HG03039 (cell line): ENCODE results near the gene PLCD3.
A peak's percentile ranks its signal among the peaks of the same experiment; 100 is the strongest.

Source experiments
- ATAC-seq: cut with Tn5 transposase; IDR thresholded peaks from one replicate; pipeline ENCODE4 v1.9.1; 2021; ENCODE audit warnings: mild to moderate bottlenecking, moderate library complexity; ENCODE audit not compliant: unreplicated experiment

PLCD3 gene

DNA sequence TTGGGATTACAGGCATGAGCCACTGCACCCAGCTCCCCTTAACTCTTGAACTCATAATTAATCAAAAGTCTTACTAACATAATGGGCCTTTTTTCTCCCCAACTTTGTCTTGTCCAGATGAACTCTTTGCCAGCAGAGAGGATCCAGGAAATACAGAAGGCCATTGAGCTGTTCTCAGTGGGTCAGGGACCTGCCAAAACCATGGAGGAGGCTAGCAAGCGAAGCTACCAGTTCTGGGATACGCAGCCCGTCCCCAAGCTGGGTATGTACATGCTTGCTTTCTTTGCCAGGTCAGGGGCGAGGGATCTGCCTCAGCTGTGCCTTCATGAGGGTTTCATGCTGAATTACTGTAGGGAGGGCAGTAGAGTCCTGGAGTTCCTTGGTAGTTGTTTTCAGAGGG lies 45.9 kb downstream of the PLCD3 start:
- ATAC-seq, result no peak

DNA sequence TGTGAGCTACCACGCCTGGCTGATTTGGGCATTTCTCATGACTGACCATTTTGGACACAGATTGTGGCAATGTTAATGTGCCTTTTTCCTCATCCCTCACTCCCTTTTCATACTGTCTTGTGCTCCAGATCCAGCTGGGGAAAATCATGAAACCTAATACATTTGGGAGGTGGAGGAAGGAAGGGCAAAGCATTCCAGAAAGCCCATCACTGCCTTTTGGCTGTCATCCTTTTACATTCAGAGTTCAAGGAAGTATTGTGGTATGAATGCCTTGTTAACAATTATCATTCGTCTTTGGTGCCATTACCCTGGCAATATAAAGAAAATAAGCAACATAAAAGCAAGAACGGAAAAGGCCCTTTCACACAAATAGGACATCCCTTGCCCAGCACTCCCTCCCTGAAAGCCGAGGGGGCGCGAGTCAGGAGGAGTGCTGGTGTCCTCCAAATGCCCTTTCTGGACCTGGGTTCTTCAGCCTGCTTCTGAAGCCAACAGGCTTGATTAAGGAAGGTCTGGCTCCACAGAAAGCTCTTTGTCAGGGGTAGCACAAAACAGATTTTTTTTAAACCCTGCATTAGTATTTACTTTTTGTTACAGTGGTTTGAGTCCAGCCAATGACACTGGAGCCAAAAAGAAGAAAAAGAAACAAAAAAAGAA lies 51.1 kb downstream of the PLCD3 start:
- ATAC-seq, result no peak

DNA sequence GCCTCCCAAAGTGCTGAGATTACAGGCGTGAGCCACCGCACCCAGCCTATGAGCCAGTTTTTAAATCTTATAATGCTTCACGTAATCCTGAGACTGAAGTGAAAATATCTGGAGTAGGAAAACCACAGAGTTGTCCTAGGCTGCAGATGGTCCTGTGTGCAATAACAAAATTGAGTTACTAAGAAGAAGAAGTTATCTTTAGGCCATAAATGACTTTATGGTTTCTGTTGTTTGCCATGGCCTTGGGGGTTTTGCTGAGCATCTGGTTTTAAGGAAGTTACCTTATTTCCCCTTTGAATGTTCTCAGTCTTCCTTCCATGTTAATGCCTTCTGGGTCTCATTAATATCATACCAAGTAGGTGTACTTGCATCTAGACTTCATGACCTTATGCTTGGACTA lies 54.7 kb downstream of the PLCD3 start:
- no peak for ATAC-seq

- no peak for ATAC-seq
These were observed 58.8 kb downstream of the PLCD3 start for GRCh38 chr17:45073414-45074070.

- no peak for ATAC-seq
These were observed 61.5 kb downstream of the PLCD3 start for GRCh38 chr17:45070809-45071208.

- ATAC-seq, result no peak
These were observed 62.3 kb downstream of the PLCD3 start for GRCh38 chr17:45070001-45070400.

DNA sequence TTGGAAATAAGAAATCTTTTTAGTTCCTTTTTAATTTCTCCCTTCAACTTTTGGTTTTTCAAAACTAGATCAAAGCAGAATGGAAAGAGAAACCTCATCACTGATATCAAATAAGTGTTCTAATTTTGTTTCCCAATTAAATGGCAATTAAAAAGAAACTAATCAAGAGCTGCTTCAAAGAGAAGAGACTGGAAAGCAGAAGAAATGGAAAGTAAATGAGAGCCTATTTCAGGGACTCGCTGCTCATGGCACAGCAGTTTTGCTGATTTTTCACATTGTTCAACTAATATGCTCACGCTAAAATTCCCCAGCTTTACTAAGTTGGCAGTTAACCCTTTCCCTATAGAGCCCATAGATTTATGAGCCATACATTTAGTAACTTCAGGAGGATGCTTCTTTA lies 64.7 kb downstream of the PLCD3 start:
- no peak for ATAC-seq

DNA sequence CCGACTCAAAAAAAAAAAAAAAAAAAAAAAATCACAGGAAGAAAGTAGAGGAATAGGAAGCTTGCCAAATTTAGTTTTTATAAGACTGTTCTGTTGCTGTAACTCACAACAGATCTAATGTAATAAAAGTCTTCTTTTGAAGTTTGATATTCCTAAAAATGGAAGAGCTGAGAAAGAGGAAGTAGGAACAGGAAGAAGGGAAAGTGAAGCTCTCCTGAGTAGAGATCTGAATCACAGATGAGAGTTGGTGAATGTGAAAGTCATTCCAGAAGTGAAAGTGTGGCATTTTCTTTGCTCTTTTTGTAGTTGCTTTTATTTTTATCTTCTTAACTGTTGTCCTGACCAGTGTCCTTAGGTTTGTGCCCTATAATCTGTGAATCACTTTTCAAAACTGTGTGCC lies 69.1 kb downstream of the PLCD3 start:
- no peak for ATAC-seq

DNA sequence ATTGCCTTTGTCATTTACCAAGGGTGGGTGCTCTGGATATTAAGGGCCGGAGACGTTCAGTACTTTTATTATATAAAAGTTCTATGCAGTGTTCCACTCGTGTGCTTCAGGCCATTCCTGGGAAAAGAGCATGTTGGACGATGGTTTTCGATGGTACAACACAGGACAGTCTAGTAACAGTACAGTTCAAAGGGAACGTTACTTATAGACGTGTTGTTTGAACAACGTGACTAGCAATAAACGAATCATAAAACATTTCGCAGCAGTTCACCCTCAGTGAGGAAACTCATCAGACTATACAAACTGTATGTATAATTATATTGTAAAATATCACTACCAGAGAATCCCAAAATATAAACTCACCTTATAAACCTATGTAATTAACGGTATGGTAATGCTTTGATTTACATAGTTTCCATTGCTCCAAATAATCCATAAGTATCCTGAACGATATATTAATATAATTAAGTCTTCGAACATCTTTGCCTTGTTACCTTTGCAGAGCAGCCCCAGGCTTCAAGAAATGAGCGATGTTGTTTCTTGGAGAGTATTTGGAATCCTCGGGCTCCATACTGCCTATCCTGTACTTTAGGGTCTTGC lies 70.6 kb downstream of the PLCD3 start:
- no peak for ATAC-seq

DNA sequence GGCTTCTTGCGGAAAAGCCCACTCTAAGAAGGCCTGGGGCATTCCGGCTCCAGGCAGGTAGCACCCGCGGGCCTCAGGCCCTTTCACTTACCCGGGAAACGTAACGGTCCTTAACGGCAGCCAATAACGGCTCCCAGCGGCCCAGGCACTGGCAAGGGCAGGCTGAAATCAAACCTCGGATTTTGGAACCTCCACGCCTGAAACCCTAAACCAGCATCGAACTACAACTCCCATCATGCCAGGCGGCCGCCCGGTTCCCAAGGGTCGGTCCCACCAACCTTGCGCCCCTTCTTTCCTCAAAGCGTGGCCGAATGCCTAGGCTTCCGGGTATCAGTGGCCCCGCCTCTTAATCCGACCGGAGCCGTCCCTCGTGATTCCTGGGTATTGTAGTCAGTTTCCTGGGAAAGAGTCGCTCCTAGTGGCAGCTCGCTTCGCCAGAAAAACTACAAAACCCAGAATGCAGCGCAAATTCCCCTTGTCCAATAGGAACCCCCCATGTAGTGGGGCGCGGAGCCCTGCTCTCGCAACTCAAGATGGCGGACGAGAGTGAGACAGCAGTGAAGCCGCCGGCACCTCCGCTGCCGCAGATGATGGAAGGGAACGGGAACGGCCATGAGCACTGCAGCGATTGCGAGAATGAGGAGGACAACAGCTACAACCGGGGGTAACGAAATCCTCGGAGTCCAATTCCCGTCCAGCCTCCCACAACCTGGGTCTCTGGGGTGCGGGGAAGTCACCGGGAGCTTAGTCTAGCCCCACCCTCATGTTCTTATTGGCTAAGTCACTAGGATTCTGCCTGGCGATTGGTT lies 71.3 kb downstream of the PLCD3 start, which contains the start of gene NMT1:
Gene NMT1, plus strand, starts transcription at position 521 of the 809 bp plus-strand sequence. Its CDS starts 13 bp downstream, at position 534.
- peak; percentile 88 for ATAC-seq

- no peak for ATAC-seq
These were observed 71.9 kb downstream of the PLCD3 start for GRCh38 chr17:45060382-45060796.
